Fibroblast of pulmonary artery (primary cell): ENCODE results near the gene JARID2.

ENCODE experiments used
- DNase-seq: peaks from one replicate; pipeline ENCODE4 v3.0.0-alpha.2; 2010; ENCODE audit warnings: low read depth
- H3K4me3 ChIP-seq: replicated peaks from 2 replicates; pipeline ENCODE4 v1.5.1; 2011; ENCODE audit warnings: low read depth, mild to moderate bottlenecking, control low read depth, low read length, moderate library complexity
- TF ChIP-seq, protein P1 (sequence below): IDR thresholded peaks from 2 replicates; pipeline ENCODE4 v1.5.1; 2011; ENCODE audit warnings: mild to moderate bottlenecking, control low read depth, low read length, inconsistent platforms; ENCODE audit errors: missing control alignments

JARID2 gene

GRCh38 chr6:15303920-15304291 is 58.0 kb downstream of the JARID2 start:
- TF ChIP-seq, protein P1, sequence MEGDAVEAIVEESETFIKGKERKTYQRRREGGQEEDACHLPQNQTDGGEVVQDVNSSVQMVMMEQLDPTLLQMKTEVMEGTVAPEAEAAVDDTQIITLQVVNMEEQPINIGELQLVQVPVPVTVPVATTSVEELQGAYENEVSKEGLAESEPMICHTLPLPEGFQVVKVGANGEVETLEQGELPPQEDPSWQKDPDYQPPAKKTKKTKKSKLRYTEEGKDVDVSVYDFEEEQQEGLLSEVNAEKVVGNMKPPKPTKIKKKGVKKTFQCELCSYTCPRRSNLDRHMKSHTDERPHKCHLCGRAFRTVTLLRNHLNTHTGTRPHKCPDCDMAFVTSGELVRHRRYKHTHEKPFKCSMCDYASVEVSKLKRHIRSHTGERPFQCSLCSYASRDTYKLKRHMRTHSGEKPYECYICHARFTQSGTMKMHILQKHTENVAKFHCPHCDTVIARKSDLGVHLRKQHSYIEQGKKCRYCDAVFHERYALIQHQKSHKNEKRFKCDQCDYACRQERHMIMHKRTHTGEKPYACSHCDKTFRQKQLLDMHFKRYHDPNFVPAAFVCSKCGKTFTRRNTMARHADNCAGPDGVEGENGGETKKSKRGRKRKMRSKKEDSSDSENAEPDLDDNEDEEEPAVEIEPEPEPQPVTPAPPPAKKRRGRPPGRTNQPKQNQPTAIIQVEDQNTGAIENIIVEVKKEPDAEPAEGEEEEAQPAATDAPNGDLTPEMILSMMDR, result no peak
- no peak for DNase-seq

GRCh38 chr6:15304337-15305042 is 58.6 kb downstream of the JARID2 start:
- TF ChIP-seq, protein P1, result no peak
- H3K4me3 ChIP-seq, result no peak overlapping the region
- no peak for DNase-seq

More at GRCh38 chr6:15303920-15304291, 58.0 kb downstream of the JARID2 start:
- no peak overlapping the region for H3K4me3 ChIP-seq

DNA sequence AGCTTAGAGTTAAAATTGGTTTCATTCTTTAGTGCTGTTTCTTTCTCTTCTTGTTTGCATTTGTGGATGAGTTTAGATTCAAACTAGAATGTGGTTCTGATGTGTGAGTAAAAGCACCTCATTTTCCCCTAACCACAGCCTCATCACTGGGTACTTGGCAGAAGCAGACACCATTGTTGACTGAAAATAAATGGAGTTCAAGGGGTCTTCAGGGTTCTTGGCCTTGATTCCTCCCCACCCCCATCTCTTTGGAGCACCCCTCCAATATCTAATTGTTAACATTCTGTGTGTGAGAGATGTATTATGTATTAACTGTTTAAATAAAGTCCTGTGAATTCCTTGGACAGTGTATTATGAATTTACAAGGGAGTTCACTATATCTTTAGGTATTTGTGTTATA is 59.6 kb downstream of the JARID2 start:
- TF ChIP-seq, protein P1, result no peak
- no peak overlapping the region for H3K4me3 ChIP-seq
- DNase-seq, result no peak

DNA sequence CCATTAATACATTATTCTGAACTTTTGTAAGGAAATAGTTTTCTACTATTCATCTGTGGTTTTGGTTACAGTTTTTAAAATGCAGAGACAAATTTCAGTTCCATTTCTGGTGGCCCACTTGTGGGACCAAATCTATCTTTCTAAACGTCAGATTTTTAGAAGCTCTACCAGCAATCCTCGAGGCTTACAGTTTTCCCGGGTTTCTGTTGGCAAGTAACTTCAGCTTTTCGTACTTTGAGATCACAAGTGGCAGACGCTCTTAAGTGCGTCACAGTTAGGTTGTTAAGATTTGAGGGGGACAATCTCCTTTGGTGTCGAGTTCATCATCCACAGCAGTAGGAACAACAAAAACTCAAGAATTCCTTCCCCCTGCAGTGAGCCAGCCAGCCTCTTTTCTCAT is 60.0 kb downstream of the JARID2 start:
- no peak for DNase-seq

GRCh38 chr6:15308435-15309213 is 62.8 kb downstream of the JARID2 start:
- no peak overlapping the region for H3K4me3 ChIP-seq
- DNase-seq, result peak; percentile 57
- TF ChIP-seq, protein P1, result no peak

More for the DNA sequence above, 60.0 kb downstream of the JARID2 start:
- no peak overlapping the region for H3K4me3 ChIP-seq
- TF ChIP-seq, protein P1, result no peak

GRCh38 chr6:15309611-15310283 is 63.9 kb downstream of the JARID2 start:
- DNase-seq, result no peak
- TF ChIP-seq, protein P1, result no peak
- no peak overlapping the region for H3K4me3 ChIP-seq
